Measurements from ENCODE around the gene FCER2. TPM values are rescaled to one million over a fixed set of nuclear protein-coding genes. Genes with fewer than 3 reads are reported as not detected.

The FCER2 gene
- total and polyA plus RNA-seq, 2 of the 13 experiments (the other 11 are each of a cell fraction or from before 2014, with no cell fraction given), result not detected

GRCh38 chr19:7679771-7680605 is 21.9 kb downstream of the FCER2 start (continued):
- TF ChIP-seq HMGXB3 (CRISPR knock-in tag; IDR thresholded peaks at IDR 0.05; ENCODE audit: borderline replicate concordance), result no peak
- peak; percentile 79; the same call in 1 of the 2 replicates for TF ChIP-seq MTF2 (CRISPR knock-in tag; IDR thresholded peaks at IDR 0.05; ENCODE audit: borderline replicate concordance)
- TF ChIP-seq HIC2 (CRISPR knock-in tag; IDR thresholded peaks at IDR 0.05; ENCODE audit: low read depth), result 0 out of 2 replicates have a peak, but pooled peaks have one; percentile 5
- TF ChIP-seq LCORL (IDR thresholded peaks at IDR 0.05), result no peak
- TF ChIP-seq LCORL (CRISPR knock-in tag; IDR thresholded peaks at IDR 0.05), result no peak
- no peak for TF ChIP-seq STAT6 (CRISPR knock-in tag; IDR thresholded peaks at IDR 0.05; ENCODE audit: borderline replicate concordance)
- no peak for TF ChIP-seq THAP8 (CRISPR knock-in tag; IDR thresholded peaks at IDR 0.05; ENCODE audit: borderline replicate concordance)
- no peak for TF ChIP-seq TRIM24 (CRISPR knock-in tag; IDR thresholded peaks at IDR 0.05)
- TF ChIP-seq ZNF136 (CRISPR knock-in tag; IDR thresholded peaks at IDR 0.05; ENCODE audit: low read depth), result no peak
- no peak for TF ChIP-seq NR1H2 (CRISPR knock-in tag; IDR thresholded peaks at IDR 0.05; ENCODE audit: borderline replicate concordance, low read depth)
- no peak for TF ChIP-seq FOXA1 (IDR thresholded peaks at IDR 0.05)
- no peak for TF ChIP-seq FOXA1 (CRISPR knock-in tag; IDR thresholded peaks at IDR 0.05)
- TF ChIP-seq ARID4A (CRISPR knock-in tag; IDR thresholded peaks at IDR 0.05; ENCODE audit: borderline replicate concordance), result no peak
- no peak for TF ChIP-seq CBX1 (IDR thresholded peaks at IDR 0.05; ENCODE audit: low read depth)
- no peak for TF ChIP-seq KMT2B (CRISPR knock-in tag; IDR thresholded peaks at IDR 0.05)
